ENCODE results near the gene EPHA1. TPM values are rescaled to one million over a fixed set of nuclear protein-coding genes. Genes with fewer than 3 reads are reported as not detected.
A peak's percentile ranks its signal among the peaks of the same experiment; 100 is the strongest.

Gene EPHA1
- total RNA-seq, 1 donor from 2014 or later, result 0.08 TPM

DNA sequence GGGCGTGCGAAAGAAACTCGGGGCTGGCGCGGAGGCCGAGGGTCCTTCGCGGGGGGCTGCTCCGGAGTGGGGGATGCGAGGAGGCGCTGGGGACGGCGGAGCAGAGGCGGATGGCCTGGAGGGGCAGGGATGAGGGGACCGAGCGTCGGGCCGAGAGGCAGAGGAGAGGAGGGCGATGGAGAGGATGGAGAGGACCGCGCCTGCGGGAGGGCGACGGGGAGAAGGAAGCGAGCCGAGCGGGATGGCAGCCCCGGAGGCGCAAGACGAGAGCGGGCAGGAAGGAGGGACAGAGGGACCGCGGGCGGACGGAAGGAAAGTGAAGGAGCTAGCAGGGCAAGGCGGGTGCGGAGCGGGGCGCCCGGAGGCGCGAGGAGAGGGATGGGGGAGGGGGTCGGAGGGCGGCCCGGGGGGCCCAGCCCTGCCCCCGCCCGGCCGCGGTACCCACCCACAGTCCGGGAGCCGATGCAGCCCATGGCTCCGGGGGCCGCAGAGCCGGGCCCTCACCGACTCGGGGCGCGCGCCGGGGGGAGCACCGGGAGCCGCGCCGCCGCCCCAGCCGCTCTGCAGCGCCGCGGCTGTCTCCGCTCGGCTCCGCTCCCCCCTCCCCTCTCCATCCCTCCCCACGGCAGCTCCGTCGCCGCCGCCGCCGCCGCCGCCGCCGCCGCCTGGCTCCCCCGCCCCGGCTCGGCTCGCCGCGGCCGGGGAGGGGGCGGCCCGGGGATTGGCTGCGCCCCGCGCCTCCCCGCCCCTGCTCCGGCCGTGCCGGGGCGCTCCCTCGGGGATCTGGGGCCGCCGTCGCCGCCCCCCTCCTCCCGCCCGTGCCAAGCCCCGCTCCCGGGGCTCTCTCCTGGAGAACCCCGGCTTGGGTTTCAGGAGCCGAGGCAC is 46.3 kb downstream of the EPHA1 start, which contains the start of gene FAM131B:
FAM131B (minus strand) TSS at position 583 of the 885 bp plus-strand sequence; CDS start at position 473, 110 bp downstream.
- DNase-seq (no peak), ATAC-seq (ENCODE audit: poor library complexity) (peak; percentile 48)
- intact Hi-C loops (cut with DNase I), result no loop called here

DNA sequence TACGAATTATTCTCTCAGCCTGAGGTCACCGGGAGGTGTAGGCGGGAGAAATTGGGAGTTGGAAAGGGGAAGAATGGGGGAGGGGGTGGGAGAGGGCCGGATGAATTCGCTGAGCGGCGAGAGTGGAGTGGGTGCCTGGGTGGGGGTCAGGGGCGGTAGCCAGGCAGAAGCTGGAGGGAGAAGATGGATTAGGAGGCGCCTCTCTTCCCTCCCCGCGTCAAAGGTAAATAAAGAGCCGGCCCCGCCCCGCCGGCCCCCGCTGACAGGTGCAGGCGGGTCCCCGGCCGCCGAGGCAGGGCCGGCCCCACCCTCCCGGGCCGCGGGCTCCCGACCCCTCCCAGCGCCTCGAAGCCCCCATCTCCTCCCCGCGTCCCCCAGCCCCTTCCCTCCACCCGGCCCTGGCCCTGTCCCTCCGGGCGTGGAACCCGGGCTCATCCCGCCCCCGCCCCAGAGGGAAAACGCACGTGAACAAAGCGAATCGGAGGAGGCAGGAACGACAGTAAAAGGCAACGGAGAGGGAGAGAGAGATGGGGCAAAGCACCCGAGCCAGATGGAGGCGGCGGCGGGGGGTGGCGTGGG is 47.0 kb downstream of the EPHA1 start:
- ATAC-seq (ENCODE audit: poor library complexity) (peak; percentile 24), DNase-seq (no peak)
- intact Hi-C loops (cut with DNase I), result no loop called here

DNA sequence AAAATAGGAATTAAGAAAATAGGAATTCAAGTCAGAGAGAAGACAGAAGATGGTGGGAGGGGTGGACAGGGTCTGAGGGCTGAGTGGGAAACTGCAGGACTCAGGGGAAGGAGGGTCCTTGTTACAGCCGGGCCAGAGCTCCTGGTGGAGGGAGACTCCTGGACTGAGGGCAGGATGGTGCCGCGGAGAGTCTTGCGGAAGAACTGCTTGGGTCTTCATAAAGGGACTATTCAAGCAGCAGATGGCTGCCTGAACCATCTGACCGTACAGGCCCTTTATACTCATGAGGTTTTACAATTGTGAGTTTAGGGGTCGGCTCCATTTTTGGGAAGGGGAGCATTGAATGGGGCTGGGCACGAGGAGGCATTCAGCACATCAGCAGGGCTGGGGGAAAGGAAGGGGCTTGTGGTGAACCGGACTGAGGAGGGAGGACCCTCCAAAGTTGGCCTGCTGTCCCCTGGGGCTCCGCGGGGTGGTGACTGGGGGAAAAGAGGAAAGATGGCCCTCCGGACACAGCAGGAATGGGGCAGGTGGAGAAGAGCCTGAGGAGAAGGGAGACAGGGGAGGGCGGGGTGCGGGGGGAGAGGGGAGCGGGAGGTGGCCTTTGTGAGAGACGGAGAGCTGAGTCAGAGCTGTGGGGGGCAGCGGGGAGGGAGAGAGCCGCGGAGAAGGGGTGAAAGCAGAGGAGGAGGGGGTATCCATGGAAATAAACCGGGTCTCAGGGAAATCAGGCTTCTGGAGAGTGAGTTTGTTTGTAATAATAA is 47.7 kb downstream of the EPHA1 start:
- DNase-seq (no peak), ATAC-seq (ENCODE audit: poor library complexity) (no peak)
- intact Hi-C loops (cut with DNase I), result no loop called here

DNA sequence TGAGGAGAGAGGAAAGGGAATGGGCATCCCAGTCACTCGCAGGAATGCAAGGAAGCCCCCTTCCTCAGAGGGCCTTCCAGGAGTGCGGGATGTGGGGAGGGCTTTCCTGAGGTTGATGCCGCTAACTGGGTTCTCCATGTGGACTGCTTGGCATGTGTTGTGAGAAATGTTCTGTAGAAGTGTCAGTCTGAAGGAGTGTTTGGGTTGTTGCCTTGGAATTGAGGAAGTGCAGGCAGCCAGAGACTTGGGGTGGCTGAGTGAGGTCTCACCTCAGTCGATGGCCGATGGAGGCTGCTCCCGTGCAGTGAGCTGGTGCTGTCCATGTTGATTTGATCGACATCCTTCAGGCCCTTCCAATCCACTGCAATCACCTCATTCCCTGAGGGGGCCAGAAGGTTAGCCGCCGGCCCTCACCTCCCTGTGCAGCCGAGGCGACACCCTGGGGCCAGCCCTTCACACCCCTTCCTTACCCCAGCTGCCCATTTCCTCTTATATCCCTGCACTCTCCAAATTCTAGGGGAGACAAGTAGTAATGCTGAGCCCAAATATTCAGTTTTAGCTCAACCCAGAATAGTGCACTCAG is 48.8 kb downstream of the EPHA1 start:
- DNase-seq (no peak), ATAC-seq (ENCODE audit: poor library complexity) (no peak)
- intact Hi-C loops (cut with DNase I), result no loop called here

DNA sequence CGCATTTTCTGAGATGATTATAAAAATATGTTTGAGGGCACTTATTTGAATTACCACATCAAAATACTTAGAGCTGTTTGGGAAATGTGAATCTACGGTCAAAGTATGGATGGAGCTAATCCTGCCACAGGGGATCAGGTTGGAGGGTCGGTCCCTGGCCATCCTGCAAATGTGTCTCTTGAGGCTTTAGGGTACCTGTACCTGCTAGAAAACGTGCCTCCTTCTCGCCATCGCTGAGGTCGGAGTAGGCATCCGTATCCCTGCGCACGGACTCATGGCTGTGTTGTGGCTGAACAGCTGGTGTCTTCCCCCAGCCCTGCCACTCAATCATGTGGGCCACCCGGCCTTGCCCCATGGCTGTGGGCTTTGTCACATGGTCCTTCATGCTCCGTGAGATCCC is 50.0 kb downstream of the EPHA1 start:
- intact Hi-C loops (cut with DNase I), result no loop called here
- no peak for DNase-seq
- no peak for ATAC-seq (ENCODE audit: poor library complexity)

DNA sequence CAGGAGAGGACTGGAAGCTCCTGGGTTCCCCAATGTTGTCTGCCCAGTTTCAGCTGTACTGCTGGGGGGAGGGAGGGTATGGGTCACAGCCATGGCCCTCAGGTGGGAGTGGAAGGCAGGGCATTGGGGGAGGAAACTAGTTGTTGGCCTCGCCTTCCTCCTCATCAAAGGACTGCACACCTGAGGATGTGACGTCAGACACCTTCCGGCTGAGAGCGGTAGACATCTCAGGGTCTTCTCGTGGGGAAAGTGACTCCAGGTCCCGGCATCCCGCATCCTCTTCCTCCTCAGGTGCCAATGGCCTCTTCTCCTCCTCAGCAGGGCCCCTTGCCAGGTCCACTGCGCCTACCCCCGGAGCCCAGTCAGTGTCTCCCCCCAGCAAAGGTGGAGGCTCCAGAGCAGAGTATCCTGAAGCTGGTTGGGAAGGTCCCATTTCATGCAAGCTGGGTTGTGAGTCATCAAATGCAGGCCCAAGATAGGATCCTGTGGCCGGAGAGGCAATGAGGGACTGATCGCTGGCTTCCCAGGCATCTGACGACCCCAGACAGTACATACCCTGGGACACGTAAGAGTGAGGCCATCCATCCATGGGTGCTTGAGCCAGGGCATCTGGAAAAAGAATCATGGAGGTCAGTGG is 52.1 kb downstream of the EPHA1 start:
- intact Hi-C loops (cut with DNase I), result no loop called here
- no peak for DNase-seq
- no peak for ATAC-seq (ENCODE audit: poor library complexity)

DNA sequence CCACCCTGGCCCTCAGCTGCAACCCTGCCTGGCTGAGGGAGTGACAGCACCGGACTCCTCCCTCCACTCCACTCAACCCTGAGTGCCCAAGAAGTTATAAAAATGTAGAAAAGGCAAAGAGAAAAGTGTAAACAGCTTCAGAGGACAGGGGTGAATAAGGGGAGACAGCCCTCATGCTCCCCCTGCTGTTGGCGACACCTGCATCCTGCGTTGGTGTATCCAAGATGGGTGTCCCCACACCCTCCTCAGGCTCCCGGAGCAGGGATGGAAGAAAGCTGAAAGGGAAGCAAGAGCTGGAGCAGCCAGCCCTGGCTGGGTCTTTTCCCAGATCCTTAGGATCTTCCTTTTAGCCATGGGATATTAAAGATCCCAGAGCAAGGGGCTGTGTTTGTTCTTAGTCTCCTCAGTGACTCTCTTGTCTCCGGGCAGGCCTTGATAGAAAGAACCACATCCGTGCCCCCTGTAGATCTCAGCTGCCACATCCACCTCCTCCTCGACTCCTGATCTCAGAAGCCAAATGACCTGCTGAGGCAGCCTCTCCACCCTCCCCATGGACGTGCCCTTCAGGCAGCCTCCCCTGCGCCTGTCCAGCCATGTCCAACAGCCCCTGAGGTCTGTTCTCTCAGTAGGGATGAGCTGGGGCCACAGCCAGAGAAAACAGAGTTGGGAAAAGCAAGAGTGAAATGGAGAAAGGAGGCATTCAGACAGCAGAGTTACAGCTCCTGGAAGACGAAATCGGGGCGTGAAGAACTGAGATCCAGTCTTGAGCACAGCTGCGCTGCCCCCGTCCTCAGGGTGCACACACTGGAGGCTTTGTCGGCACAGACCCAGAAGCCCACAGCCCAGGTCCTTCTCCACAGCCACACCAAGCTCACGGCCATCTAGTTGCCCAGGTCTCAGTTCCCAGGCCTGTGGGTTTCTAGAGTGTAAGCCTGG is 52.9 kb downstream of the EPHA1 start:
- intact Hi-C loops (cut with DNase I), result no loop called here

DNA sequence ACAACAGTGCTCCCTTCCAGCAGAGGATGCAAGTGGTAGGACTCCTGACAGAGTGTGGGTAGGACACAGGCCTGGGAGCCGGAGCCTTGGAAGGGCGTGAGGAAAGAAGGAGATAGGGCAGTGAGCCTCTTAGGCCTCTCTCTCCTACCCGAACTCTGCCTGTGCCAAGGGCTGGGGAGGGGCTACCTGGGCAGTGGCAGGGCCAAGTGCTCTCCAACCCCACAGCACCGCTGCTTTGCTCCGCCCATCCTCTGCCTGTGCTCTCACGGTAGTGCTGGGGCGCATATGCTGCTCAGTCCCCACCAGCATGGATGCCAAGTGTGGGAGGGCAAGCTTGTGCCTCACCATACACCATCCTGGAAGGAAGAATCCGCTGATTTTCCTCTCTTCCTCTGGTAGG is 53.7 kb downstream of the EPHA1 start:
- no peak for DNase-seq
- intact Hi-C loops (cut with DNase I), result no loop called here
- ATAC-seq (ENCODE audit: poor library complexity), result no peak

More for the DNA sequence above, 52.9 kb downstream of the EPHA1 start:
- DNase-seq (no peak), ATAC-seq (ENCODE audit: poor library complexity) (no peak)

DNA sequence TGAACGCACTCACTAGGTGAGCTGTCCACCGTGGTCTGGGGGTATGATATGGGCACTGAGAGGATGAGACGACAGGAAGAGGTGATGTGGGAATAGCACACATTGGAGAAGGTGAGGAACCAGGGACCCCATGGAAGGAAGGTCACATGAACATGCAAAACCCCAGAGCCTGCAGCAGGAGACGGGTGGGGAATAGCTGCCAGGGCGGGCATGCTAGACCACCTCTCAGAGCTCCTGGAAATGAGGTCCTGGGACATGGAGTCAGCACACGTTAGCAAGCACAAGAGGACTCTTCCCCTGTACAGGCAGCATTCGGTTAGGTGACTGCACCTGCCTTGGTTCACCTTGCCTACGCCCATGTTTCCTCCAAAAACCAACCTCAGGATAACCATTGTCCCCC is 54.3 kb downstream of the EPHA1 start:
- intact Hi-C loops (cut with DNase I), result no loop called here
- ATAC-seq (ENCODE audit: poor library complexity) (no peak), DNase-seq (no peak)

DNA sequence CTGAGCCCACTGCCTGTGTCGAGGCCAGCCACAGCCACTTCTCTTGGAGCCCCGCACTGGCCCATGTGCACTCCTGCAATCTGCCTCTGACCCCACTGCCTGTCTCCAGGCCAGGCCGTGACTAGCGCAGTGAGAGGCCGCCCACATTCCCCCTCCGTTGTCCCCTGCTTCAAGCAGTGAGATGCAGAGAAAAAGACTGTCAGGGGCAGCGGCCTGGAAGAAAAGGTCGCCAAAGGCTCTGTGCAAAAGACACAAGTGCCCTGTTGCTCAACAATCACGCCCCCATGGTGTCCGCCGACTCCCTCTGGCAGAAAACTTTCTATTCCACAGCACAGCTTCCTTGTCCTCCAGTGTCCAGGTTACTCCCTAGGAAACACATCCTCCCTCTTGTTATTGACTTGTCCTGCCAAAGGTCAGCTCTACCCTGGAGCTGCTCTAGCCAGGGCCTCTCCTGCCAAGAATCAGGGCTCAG is 56.1 kb downstream of the EPHA1 start:
- intact Hi-C loops (cut with DNase I), result no loop called here

DNA sequence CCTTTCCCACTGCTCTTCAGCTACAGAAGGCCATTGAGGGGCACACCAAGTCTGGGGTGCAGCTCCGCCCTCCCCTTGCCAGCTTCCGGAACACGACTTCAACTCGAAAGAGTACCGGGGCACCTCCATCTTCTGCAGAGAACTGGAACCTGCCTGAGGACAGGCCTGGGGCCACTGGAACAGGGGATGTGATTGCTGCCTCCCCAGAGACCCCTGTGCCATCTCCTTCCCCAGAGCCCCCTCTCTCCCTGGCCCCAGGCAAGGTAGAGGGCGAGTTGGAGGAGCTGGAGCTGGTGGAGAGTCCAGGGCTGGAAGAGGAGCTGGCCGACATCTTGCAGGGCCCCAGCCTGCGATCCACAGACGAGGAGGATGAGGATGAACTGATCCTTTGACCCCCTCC is 57.1 kb downstream of the EPHA1 start:
- DNase-seq (no peak), ATAC-seq (ENCODE audit: poor library complexity) (no peak)
- intact Hi-C loops (cut with DNase I), result no loop called here

More for the DNA sequence above, 56.1 kb downstream of the EPHA1 start:
- DNase-seq (no peak), ATAC-seq (ENCODE audit: poor library complexity) (no peak)

DNA sequence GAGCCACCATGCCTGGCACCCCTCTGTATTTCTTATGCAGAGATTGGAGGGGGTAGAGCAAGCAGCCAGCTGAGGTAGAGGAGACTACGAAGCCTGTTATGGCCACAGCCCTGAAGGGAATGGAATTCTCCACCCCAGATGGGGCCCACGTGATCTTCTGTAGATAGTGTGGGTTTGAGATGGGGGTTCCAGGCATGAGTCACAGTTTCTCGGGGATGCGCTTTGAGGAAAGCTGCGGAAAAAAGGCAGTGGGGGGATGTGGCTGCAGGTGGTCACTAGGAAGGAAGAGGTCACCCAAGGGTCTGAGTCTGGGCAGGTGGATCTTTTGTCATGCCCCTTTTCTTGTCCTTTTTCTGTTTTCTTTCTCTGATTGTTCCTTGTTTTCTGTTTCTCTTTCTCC is 57.6 kb downstream of the EPHA1 start:
- DNase-seq (no peak), ATAC-seq (ENCODE audit: poor library complexity) (no peak)
- intact Hi-C loops (cut with DNase I), result no loop called here

DNA sequence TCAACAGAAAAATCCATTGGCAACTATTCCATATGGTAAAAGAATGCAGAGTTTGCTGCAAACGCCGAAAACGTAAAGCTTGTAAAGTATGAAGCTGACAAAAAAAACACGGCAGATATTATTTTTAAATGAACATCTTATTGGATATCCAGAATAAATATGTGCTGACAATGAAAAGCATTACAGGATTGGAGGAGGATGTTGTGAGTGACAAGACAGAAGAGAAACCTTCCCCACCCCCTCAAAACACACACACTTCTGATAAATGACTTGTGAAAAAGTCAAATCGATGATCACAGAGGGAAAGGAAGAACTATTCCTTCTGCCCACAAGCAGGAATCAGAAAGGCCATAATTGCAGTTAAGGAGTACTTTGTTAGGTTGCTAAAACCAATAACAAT is 60.7 kb downstream of the EPHA1 start:
- intact Hi-C loops (cut with DNase I), result no loop called here
- DNase-seq (no peak), ATAC-seq (ENCODE audit: poor library complexity) (no peak)

DNA sequence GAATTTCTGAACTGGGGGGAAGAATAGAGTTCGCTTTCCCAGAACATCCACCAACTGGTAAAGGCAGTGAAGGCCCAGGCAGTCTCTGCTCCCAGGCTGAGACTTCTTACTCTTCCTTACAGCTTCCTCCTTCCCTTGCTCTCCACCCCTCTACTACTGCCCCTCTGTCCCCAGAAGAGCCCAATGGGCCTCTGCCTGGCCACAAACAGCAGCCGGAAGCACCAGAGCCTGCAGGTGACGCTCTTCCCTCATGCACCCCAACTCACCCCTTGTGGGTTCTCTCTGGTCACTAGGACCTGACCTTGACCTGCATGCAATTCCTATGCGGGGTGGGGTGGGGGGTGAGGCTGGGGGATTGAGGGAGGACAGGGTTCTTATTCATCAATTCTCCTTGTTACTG is 62.6 kb downstream of the EPHA1 start:
- ATAC-seq (ENCODE audit: poor library complexity), result no peak
- DNase-seq, result no peak
- intact Hi-C loops (cut with DNase I), result no loop called here

DNA sequence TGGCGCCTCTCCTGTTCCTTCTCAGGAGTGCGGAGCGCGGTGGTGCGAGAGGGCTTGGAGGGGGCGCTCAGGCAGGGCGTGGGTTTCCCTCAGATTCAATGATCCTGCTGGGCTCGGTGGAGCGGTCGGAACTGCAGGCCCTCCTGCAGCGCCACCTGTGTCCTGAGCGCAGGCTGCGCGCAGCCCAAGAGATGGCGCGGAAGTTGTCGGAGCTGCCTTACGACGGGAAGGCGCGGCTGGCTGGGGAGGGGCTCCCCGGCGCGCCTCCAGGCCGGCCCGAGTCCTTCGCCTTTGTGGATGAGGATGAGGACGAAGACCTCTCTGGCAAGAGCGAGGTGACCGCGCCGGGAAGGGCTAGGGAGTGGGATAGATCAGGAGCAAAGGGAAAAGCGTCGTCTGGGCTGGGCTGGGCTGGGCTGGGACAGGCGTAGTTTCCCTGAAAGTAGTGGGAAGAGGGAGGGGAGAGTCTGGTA is 63.2 kb downstream of the EPHA1 start:
- ATAC-seq (ENCODE audit: poor library complexity) (peak; percentile 72), DNase-seq (peak; percentile 66)
- intact Hi-C loops (cut with DNase I), result no loop called here

DNA sequence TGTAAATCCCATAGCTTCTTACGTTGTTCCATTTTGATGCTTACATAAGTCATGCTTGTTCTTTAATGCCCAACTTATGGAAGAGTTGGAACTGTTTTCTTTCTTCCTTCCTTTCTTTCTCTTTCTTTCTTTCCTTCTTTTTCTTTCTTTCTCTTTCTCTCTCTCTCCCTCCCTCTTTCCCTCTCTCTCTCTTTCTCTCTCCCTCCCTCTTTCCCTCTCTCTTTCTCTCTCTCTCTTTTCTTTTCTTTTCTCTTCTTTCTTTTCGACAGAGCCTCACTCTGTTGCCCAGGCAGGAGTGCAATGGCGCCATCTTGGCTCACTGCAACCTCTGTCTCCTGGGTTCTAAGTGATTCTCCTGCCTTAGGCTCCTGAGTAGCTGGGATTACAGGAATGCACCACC is 65.1 kb downstream of the EPHA1 start:
- ATAC-seq (ENCODE audit: poor library complexity), result no peak
- DNase-seq, result no peak
- intact Hi-C loops (cut with DNase I), result no loop called here

DNA sequence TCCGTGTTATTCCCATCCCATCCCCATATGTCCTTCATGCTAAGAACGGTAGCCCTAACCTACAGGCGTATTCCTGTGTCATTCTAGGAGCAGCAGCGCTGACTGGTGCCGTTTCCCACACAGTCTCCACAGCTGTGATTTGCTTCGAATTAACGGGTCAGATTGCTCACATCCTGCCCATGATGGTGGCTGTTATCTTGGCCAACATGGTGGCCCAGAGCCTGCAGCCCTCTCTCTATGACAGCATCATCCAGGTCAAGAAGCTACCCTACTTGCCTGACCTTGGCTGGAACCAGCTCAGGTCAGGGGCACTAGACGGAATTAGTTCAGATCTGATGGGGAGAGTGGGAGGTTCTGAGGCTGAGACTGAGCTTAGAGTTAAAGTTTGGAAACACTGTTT is 66.8 kb downstream of the EPHA1 start:
- no peak for DNase-seq
- no peak for ATAC-seq (ENCODE audit: poor library complexity)
- intact Hi-C loops (cut with DNase I), result no loop called here

Data from Right ventricle myocardium superior (tissue), 1 donor.